Endometrial microvascular endothelial cells (primary cell): ENCODE data around the gene NUP214. TPM values are rescaled to one million over a fixed set of nuclear protein-coding genes. Genes with fewer than 3 reads are reported as not detected.
"Not testable (repeated sequence)": the region's sequence is repeated elsewhere in the genome, so short reads cannot be mapped to it uniquely, and the experiment has no call there.

ENCODE experiments used
- in situ Hi-C: cut with HindIII; loops from 2 replicates; pipeline ENCODE4 v1.10.0; 2017; ENCODE audit warnings: low sequenced_read_pairs, low pct_unique_long_range_greater_than_20kb; ENCODE audit errors: inconsistent ontology term
- total RNA-seq: library from RNA; depleted of rRNA; stranded (reverse); fragments of >200 nt; gene quantifications from one replicate; pipeline ENCODE4 v1.2.3, GENCODE V29; 2015; ENCODE audit errors: inconsistent ontology term

NUP214 gene
- total RNA-seq, 1 donor from 2014 or later, result 21.1 TPM

GRCh38 chr9:131239161-131239975 is 114.0 kb downstream of the NUP214 start:
- in situ Hi-C loops, result no loop called here

- in situ Hi-C loops, result no loop called here
These were observed 114.9 kb downstream of the NUP214 start for GRCh38 chr9:131240047-131240921.

GRCh38 chr9:131244331-131244730 is 118.9 kb downstream of the NUP214 start:
- in situ Hi-C loops, result not testable (repeated sequence)

GRCh38 chr9:131246618-131247017 is 121.2 kb downstream of the NUP214 start:
- in situ Hi-C loops, result no loop called here

GRCh38 chr9:131252120-131252519 is 126.7 kb downstream of the NUP214 start:
- in situ Hi-C loops, result no loop called here

- in situ Hi-C loops, result no loop called here
These were observed 128.6 kb downstream of the NUP214 start for GRCh38 chr9:131253891-131254491.

- in situ Hi-C loops, result no loop called here
These were observed 129.2 kb downstream of the NUP214 start for GRCh38 chr9:131254626-131255025.

GRCh38 chr9:131255676-131256197 is 130.4 kb downstream of the NUP214 start:
- in situ Hi-C loops, result no loop called here

- in situ Hi-C loops, result no loop called here
These were observed 132.1 kb downstream of the NUP214 start for GRCh38 chr9:131257266-131258025.

- in situ Hi-C loops, result no loop called here
These were observed 132.8 kb downstream of the NUP214 start for GRCh38 chr9:131258186-131258585.

GRCh38 chr9:131258698-131259431 is 133.5 kb downstream of the NUP214 start:
- in situ Hi-C loops, result no loop called here

GRCh38 chr9:131259432-131259898 is 134.1 kb downstream of the NUP214 start:
- in situ Hi-C loops, result no loop called here

- in situ Hi-C loops, result no loop called here
These were observed 134.7 kb downstream of the NUP214 start for GRCh38 chr9:131259916-131260597.

- in situ Hi-C loops, result no loop called here
These were observed 135.5 kb downstream of the NUP214 start for GRCh38 chr9:131260751-131261452.

GRCh38 chr9:131262327-131263032 is 137.1 kb downstream of the NUP214 start:
- in situ Hi-C loops, result no loop called here

- in situ Hi-C loops, result not testable (repeated sequence)
These were observed 137.6 kb downstream of the NUP214 start for GRCh38 chr9:131263033-131263343.
